NCI-H345 treated with DMSO at 0.1 percent for 48 hours (cell line): ENCODE measurements around the gene SF3A1.

Experiments used
- DNase-seq: peaks from one replicate; lab custom pipeline; 2025; ENCODE audit not compliant: unreplicated experiment; lab: John Stamatoyannopoulos, UW

SF3A1 gene

DNA sequence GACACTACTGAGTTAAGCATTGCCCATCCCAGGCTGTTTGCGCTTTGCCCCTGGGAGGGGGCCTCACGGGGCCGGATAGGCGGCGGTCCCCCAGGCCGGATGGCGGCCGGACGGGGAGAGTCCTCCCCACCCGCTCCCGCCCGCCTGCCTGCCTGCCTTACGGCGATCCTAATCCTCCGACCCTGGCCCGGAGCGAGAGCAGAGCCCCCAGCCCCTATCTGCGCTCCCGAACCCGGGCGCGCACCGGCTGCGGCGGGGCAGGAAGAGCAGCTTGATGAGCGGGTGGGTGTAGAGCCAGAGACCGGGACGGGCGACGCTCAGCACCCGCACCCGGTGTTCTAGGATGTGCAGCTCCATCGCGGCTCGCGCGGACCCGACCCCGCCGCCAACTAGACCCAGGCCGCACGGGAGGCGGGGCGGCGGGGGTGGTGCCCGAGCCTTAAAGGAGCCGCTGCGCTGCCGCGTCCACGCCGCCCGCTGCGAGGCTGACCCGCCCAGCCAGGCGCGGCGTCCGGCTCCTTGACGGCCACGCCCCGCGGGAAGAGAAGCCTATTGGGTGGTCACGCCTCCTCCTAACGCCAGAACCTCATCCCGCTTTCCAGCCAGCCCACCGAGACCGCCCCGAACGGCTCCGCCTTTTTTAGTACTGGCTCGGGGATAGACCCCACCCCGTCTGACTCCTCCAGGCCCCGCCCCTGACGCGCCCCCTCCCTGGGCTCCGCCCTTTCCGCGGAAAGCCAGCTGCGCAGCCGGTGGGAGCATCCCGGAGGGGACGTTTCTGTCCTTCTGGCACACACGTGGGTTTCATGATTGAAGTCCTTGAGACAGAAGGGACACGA, 67.3 kb downstream of the SF3A1 start, which contains the start of gene CASTOR1:
CASTOR1 (minus strand) TSS at position 365 of the 839 bp plus-strand sequence; CDS start at position 357, 8 bp downstream.
- peak; percentile 74 for DNase-seq

DNA sequence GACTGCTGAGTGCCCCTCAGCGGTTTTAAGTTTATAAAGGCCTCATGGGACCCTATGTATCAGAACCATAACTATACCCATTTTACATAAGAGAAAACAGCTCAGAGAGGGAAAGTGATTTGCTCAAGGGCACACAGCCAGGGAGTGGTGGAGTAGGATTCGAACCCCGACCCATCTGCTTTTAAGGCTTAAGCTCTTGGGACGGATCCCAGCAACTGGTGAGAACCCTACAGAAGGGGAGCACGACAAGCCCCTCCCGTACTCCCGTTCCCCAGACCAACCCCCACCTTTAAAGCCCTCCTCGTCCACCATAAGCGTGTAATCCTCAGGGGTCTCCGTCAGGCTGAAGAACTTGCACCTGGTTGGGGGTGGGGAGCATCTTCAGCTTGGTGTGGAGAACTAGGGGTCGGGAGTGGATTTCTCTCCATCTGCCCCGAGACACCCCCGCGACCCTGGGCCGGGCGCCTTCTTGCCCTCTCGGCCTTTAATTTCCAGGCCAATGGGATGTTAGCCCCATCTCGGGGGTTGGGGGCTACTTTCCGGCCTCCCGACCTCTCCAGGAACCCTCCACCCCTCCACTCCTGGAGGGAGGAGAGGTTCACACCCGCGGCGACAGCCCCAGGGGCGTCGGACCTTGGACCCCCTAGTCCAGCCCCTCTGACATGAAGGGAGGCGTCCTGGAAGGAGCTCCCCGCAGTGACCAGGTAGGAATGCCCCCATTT, 68.1 kb downstream of the SF3A1 start:
- no peak for DNase-seq

DNA sequence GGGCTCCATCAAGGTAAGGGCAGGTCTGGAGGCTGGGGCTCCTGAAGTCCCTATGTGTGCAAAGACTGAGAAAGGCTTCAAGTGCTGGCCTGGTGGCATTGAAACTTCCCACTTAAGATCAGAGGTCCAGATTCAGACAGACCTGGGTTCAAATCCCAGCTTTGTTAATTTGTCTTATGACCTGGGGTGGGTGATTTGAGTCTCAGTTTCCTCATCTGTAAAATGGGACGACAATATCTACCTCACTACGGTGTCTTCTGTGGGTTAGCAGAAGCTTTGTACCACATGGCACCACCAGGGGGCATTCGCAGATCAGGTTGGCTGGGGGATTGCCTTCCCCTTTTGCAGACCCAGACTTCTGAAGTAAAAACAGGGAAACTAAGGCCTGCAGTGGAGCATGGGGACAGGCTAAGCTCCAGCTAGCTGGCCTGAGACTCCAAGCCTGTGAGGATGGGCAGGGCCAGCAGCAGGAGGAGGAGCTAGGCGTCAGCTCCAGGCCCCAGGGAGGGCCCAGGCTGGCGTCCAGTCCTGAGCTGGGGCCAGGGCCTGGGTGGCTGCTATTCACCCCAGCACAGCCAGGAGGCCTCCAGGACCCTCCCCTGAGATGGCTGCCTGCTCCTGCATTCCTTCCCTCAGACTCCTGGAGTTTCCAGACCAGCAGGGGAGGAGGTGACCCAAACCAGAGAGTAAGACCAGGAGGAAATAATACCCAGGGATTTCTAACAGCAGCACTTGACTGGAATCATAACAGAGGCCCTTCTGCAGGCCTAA, 68.9 kb downstream of the SF3A1 start:
- peak; percentile 11 for DNase-seq

DNA sequence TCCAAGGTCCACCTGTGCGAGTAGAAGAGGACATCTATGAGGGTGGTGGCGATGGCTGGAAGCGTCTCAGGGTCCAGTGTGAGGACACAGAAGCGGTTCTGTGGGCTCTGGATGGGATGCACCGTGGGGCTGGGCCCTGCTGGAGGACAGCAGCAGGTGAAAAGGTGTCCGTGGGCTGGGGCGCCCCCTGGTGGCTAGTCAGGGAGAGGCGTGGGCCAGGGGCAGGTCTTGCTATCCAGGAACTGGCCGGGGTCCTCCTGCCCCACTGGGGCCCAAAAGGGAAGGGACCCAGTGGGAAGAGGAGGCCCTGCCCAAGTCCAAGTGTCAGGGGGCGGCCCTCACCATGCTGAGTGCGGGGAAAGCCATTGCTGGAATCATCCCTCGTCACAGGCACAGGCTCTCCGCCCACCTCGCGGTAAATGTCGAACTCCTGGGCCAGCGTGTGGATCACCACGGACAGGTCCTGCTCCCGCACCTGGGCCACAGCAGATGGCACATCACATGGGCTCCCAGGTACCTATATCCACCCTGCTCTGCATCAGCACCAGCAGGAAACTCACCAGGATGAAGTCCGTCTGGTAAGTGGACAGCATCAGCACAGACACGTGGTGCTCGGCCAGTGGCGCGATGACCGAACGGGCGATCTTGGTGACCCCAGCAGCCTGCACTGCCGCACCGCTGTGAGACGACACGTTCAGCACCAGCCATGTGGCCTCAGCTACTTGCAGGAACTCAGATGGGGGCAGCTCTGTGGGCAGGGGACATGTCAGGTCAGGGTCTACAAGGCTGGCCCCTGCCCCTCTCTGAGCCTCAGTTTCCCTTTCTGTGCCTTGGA, 69.7 kb downstream of the SF3A1 start:
- DNase-seq = peak; percentile 13

DNA sequence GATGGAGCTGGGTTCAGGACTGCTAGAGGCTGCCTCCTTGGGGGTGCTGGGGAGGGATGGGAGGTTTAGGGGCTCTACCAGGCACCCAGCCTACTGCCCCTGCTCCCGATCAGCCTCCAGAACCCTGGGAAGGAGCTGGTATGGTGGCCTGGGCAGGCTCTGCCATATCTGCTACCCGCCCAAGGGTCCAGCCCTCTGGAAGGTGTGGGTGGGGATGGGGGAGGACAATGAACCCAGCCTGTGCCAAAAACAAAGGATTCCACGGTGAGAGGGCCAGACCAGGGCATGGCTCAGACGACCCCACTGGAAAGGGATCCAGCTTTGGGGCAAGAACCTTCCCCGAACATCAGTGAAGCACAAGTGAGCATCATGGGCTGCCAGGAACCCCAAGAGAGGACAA, 70.4 kb downstream of the SF3A1 start:
- no peak for DNase-seq

DNA sequence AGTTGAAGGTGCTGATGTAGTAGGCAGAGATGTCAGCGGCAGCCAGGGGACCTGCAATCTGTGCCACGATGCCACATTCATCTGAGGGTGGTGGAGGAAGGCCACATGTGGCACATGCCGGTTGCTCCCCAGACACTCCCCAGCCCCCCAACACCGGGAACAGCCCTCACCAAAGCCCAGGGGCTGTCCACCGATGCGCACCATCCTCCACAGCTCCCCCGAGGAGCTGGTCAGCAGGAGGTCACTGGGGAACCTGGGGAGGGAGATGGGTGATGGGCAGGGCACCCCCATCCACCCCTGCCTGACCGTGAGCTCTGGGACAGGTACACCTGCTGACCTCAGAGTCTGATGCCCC, 70.9 kb downstream of the SF3A1 start:
- no peak for DNase-seq

DNA sequence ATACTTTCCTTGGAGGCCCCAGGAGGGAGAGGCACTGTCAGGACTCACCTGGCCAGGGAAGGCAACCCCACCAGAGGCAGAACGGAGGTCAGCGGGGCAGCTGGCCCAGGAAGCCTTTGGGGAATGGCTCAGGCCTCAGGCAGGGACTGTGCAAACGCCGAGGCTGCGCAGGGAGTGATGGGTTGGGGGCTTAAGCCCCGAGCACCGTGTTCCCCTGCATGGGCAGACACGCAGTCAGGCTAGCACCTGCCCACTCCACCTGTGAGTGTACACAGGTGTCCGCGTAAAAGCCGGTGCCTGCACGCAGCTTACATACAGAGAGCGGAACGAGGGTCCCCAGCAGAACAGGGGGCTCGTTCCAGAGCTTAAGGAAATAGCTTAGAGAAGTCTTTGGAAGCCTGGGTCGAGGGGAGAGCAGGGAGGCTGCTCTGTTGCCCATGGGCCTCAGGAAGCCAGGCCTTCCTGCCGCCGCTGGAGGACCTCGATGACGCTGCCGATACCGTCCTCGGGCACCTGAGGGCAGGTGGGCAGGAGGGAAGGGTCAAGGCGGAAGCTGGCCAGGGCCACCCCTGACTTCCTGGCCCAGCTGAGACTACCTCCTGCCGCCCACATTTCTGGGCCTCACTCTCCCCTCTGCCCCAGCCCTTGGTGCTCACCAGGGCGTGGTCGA, 71.4 kb downstream of the SF3A1 start:
- DNase-seq = no peak

DNA sequence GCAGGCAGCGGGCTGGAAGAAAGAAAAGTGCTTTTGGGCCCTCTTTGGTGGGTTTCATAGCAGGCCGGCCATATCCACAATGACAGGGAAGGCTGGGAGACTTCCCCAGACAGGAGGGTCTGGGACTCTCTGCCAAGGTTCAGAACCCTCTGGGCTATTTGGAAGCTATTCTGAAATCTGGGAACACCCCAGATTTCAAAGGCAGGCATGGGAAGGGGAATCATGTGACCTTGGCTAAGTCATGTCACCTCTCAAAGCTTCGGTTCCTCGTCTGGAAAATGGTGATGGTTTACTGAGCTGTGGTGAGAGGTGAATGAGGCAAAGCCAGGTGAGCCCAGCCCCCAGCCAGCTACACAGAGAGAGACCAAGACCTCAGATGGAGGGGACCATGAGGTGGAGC, 72.0 kb downstream of the SF3A1 start:
- no peak for DNase-seq

DNA sequence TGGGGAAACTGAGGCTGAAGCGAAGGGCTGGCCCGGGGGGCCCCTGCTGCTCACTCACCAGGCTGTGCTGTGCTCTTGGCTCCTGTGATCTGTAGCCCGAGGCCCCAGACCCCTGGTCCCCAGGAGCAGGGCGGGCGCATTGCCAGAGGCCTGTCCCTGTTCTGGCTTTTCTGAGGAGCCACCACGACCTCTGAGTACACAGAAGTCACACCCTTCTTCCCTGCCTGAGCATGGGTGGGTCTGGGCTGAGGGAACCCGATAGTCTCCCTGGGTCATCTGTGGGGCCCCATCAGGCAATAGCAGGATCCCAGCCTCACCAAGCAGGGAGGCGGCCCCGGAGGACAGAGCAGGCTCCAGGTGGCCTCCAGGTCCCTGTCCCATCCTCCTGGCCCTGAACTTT, 72.5 kb downstream of the SF3A1 start:
- DNase-seq = no peak

DNA sequence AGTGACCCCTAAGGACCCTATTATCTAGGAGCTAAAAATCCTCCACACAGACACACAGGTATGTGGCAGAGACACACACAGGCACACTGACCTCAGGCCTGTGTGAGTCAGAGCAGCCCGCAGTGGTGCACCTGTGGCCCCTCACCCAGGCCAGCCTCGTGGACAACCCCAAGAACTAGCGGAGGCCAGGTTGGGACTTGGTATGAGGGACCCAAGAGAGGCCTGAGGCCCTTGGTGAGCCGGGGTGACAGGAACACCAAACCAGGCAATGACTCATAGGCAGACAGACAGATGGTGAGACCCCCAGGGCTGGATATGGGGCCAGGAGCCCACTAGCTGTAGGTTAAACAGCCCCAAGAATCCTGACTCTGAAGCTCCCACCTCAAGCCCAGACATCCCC, 73.4 kb downstream of the SF3A1 start:
- no peak for DNase-seq

DNA sequence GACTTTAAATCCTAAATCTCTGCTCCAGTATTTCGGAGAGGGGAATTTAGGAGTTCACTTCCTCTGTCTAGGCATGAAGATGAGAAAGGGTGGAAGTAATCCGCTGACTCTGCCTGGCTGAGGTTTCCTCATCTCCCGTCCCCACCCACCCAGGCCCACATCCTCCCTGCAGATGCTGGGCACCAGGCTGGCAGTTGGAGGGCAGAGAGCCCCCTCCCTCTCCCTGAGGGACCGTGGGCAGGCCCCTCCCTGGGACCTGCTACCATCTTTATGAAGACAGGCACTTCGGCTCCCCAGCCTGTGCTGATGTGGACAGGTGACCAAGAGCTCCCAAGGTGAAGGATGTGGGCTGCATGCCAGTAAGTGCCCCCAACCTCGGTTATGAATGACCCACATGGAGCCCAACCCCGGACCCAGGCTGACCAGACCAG, 74.1 kb downstream of the SF3A1 start:
- DNase-seq = no peak
